T-helper 17 cell (primary cell): Measurements from ENCODE around the gene CDH22. TPM values are rescaled to one million over a fixed set of nuclear protein-coding genes. Genes with fewer than 3 reads are reported as not detected.

ENCODE experiments used
- ATAC-seq: fragments of 150-1000 bp; cut with Tn5 transposase; 2 replicates; pipeline ENCODE4 v1.10.0; 2021; ENCODE audit warnings: mild to moderate bottlenecking, moderate library complexity
- DNase-seq, 3 donors: peaks; one replicate each; pipeline versions ENCODE4 v3.0.0 to v3.0.0-alpha.2; 2020 to 2021
- H3K9me3 ChIP-seq: one replicate; pipeline ENCODE4 v1.7.0; 2013; ENCODE audit warnings: low read length, mild to moderate bottlenecking; ENCODE audit not compliant: control insufficient read depth, poor library complexity, severe bottlenecking
- H3K27ac Mint-ChIP-seq: one replicate; pipeline ENCODE4 v1.8.0; 2022; ENCODE audit warnings: mild to moderate bottlenecking, moderate library complexity, mixed read lengths
- H3K27me3 Mint-ChIP-seq: one replicate; pipeline ENCODE4 v1.8.0; 2022; ENCODE audit warnings: mixed read lengths
- H3K36me3 Mint-ChIP-seq: one replicate; pipeline ENCODE4 v1.8.0; 2022; ENCODE audit warnings: low read depth, mixed read lengths
- H3K4me1 Mint-ChIP-seq: one replicate; pipeline ENCODE4 v1.8.0; 2022; ENCODE audit warnings: mild to moderate bottlenecking, mixed read lengths
- H3K4me3 Mint-ChIP-seq: one replicate; pipeline ENCODE4 v1.8.0; 2022; ENCODE audit warnings: mild to moderate bottlenecking, moderate library complexity, mixed read lengths
- total RNA-seq, 4 donors: library from RNA in 2 of 4; stranded (reverse) in 2 of 4; gene quantifications; one replicate each; pipeline ENCODE4 v1.2.3 and lab custom pipeline; 2022 to 2026

The CDH22 gene
- total RNA-seq, 2 donors from 2014 or later = not detected

- H3K27me3 Mint-ChIP-seq = peaks cover 53% of the 10 kb centered on the region
- no peaks in the 10 kb centered on the region for H3K9me3 ChIP-seq
- H3K4me3 Mint-ChIP-seq = no peak overlapping the region
- H3K27ac Mint-ChIP-seq = no peak overlapping the region
- ATAC-seq (no peak), DNase-seq (no peak)
- H3K36me3 Mint-ChIP-seq = peaks cover 5% of the 10 kb centered on the region
- peaks cover 3% of the 10 kb centered on the region for H3K4me1 Mint-ChIP-seq
Measured at GRCh38 chr20:46260480-46260879, 47.8 kb downstream of the CDH22 start.

- no peak overlapping the region for H3K4me3 Mint-ChIP-seq
- H3K27me3 Mint-ChIP-seq = peaks cover 54% of the 10 kb centered on the region
- peaks cover 6% of the 10 kb centered on the region for H3K4me1 Mint-ChIP-seq
- H3K36me3 Mint-ChIP-seq = peaks cover 7% of the 10 kb centered on the region
- DNase-seq = no peak
- H3K9me3 ChIP-seq = no peaks in the 10 kb centered on the region
- no peak overlapping the region for H3K27ac Mint-ChIP-seq
- ATAC-seq = no peak
Measured at GRCh38 chr20:46259260-46259859, 48.9 kb downstream of the CDH22 start.

GRCh38 chr20:46257887-46258286, 50.4 kb downstream of the CDH22 start:
- Mint-ChIP-seq H3K4me3 (no peak overlapping the region), H3K27me3 (peaks cover 54% of the 10 kb centered on the region), H3K27ac (no peak overlapping the region), H3K36me3 (peaks cover 5% of the 10 kb centered on the region), H3K4me1 (peaks cover 7% of the 10 kb centered on the region)
- ATAC-seq (no peak), DNase-seq (no peak)
- H3K9me3 ChIP-seq = no peaks in the 10 kb centered on the region

- ATAC-seq (no peak), DNase-seq (no peak)
- H3K9me3 ChIP-seq = no peaks in the 10 kb centered on the region
- Mint-ChIP-seq H3K27ac (no peak overlapping the region), H3K4me3 (no peak overlapping the region), H3K4me1 (peaks cover 10% of the 10 kb centered on the region), H3K27me3 (peaks cover 53% of the 10 kb centered on the region), H3K36me3 (peaks cover 8% of the 10 kb centered on the region)
Measured at GRCh38 chr20:46256293-46256692, 52.0 kb downstream of the CDH22 start.

- Mint-ChIP-seq H3K36me3 (peaks cover 8% of the 10 kb centered on the region), H3K27me3 (peaks cover 55% of the 10 kb centered on the region), H3K27ac (no peak overlapping the region), H3K4me1 (peaks cover 10% of the 10 kb centered on the region), H3K4me3 (no peak overlapping the region)
- no peaks in the 10 kb centered on the region for H3K9me3 ChIP-seq
- ATAC-seq = peak; percentile 28
- DNase-seq = peak in 1 of 3 donors; percentile 20
Measured at GRCh38 chr20:46255440-46256104, 52.7 kb downstream of the CDH22 start.

GRCh38 chr20:46253391-46253790, 54.9 kb downstream of the CDH22 start:
- ATAC-seq (no peak), DNase-seq (no peak)
- Mint-ChIP-seq H3K27ac (no peak overlapping the region), H3K27me3 (peaks cover 58% of the 10 kb centered on the region), H3K4me3 (no peak overlapping the region), H3K4me1 (peaks cover 7% of the 10 kb centered on the region), H3K36me3 (peaks cover 13% of the 10 kb centered on the region)
- no peaks in the 10 kb centered on the region for H3K9me3 ChIP-seq

- Mint-ChIP-seq H3K4me1 (peaks cover 7% of the 10 kb centered on the region), H3K4me3 (no peak overlapping the region), H3K27ac (no peak overlapping the region), H3K36me3 (peaks cover 13% of the 10 kb centered on the region), H3K27me3 (peaks cover 65% of the 10 kb centered on the region)
- DNase-seq (no peak), ATAC-seq (no peak)
- H3K9me3 ChIP-seq = no peaks in the 10 kb centered on the region
Measured at GRCh38 chr20:46252352-46253091, 55.8 kb downstream of the CDH22 start.

- H3K4me3 Mint-ChIP-seq = no peak overlapping the region
- no peak for DNase-seq
- peaks cover 12% of the 10 kb centered on the region for H3K4me1 Mint-ChIP-seq
- H3K36me3 Mint-ChIP-seq = peaks cover 13% of the 10 kb centered on the region
- H3K27ac Mint-ChIP-seq = no peak overlapping the region
- H3K27me3 Mint-ChIP-seq = peaks cover 78% of the 10 kb centered on the region
- no peak for ATAC-seq
- H3K9me3 ChIP-seq = no peaks in the 10 kb centered on the region
Measured at GRCh38 chr20:46251211-46251673, 57.1 kb downstream of the CDH22 start.

GRCh38 chr20:46250772-46251171, 57.5 kb downstream of the CDH22 start:
- Mint-ChIP-seq H3K36me3 (peaks cover 13% of the 10 kb centered on the region), H3K4me1 (peaks cover 13% of the 10 kb centered on the region), H3K4me3 (no peak overlapping the region), H3K27me3 (peaks cover 83% of the 10 kb centered on the region), H3K27ac (no peak overlapping the region)
- H3K9me3 ChIP-seq = no peaks in the 10 kb centered on the region
- ATAC-seq (no peak), DNase-seq (no peak)

- H3K9me3 ChIP-seq = no peaks in the 10 kb centered on the region
- Mint-ChIP-seq H3K36me3 (peaks cover 15% of the 10 kb centered on the region), H3K27ac (no peak overlapping the region), H3K4me1 (peaks cover 14% of the 10 kb centered on the region), H3K4me3 (no peak overlapping the region), H3K27me3 (peaks cover 93% of the 10 kb centered on the region)
- ATAC-seq (no peak), DNase-seq (no peak)
Measured at GRCh38 chr20:46249671-46250070, 58.6 kb downstream of the CDH22 start.

GRCh38 chr20:46246559-46246958, 61.7 kb downstream of the CDH22 start:
- DNase-seq (no peak), ATAC-seq (peak; percentile 80)
- Mint-ChIP-seq H3K4me3 (no peak overlapping the region), H3K4me1 (peaks cover 7% of the 10 kb centered on the region), H3K27ac (peak overlapping the region; percentile 45), H3K36me3 (peaks cover 7% of the 10 kb centered on the region), H3K27me3 (peaks cover 79% of the 10 kb centered on the region)
- no peaks in the 10 kb centered on the region for H3K9me3 ChIP-seq

- H3K27ac Mint-ChIP-seq = no peak overlapping the region
- no peak overlapping the region for H3K4me3 Mint-ChIP-seq
- peaks cover 5% of the 10 kb centered on the region for H3K36me3 Mint-ChIP-seq
- ATAC-seq (no peak), DNase-seq (no peak)
- no peaks in the 10 kb centered on the region for H3K9me3 ChIP-seq
- peaks cover 63% of the 10 kb centered on the region for H3K27me3 Mint-ChIP-seq
- H3K4me1 Mint-ChIP-seq = peaks cover 11% of the 10 kb centered on the region
Measured at GRCh38 chr20:46243707-46244628, 64.3 kb downstream of the CDH22 start.

GRCh38 chr20:46242390-46242789, 65.9 kb downstream of the CDH22 start:
- no peak for ATAC-seq
- H3K27ac Mint-ChIP-seq = no peak overlapping the region
- no peaks in the 10 kb centered on the region for H3K9me3 ChIP-seq
- H3K36me3 Mint-ChIP-seq = peaks cover 5% of the 10 kb centered on the region
- no peak for DNase-seq
- peaks cover 54% of the 10 kb centered on the region for H3K27me3 Mint-ChIP-seq
- H3K4me3 Mint-ChIP-seq = no peak overlapping the region
- H3K4me1 Mint-ChIP-seq = peaks cover 11% of the 10 kb centered on the region
